ENCODE measurements around the gene MARK3. TPM values are rescaled to one million over a fixed set of nuclear protein-coding genes. Genes with fewer than 3 reads are reported as not detected.

Gene MARK3
- total and polyA plus RNA-seq, 2 of the 4 experiments (the other 2 are of a cell fraction), result 78.5 to 80.5 TPM

GRCh38 chr14:103500148-103500990, 115.2 kb downstream of the MARK3 start (continued):
- TF ChIP-seq FOS (IDR thresholded peaks at IDR 0.05; ENCODE audit: low read depth, low read length) (no peak), NFE2L2 (IDR thresholded peaks at IDR 0.05; ENCODE audit: low read depth, low read length) (no peak), POLR2A (IDR thresholded peaks at IDR 0.05; ENCODE audit: low read depth, low read length) (no peak)

GRCh38 chr14:103501041-103501870, 116.0 kb downstream of the MARK3 start:
- no peak overlapping the region for H2AK5ac ChIP-seq (ENCODE audit: low read depth, low read length)
- no TSS peak for BruUV-seq (replicated peaks)
- no peaks in the 10 kb centered on the region; the same call in 1 of the 2 replicates for H3K4me1 ChIP-seq (ENCODE audit: control insufficient read depth, insufficient read depth, low read length)
- no peak overlapping the region for H3K4me3 ChIP-seq (ENCODE audit: insufficient read depth, low read depth, low read length)
- DNase-seq, result no peak
- no peak overlapping the region for H3K27ac ChIP-seq (ENCODE audit: insufficient read depth, low read length)
- intact Hi-C loops (cut with micrococcal nuclease), result no loop called here
- H3K9me1 ChIP-seq (ENCODE audit: insufficient read depth, low read length), result peaks cover 6% of the 10 kb centered on the region; the same call in 1 of the 2 replicates
- H4K91ac ChIP-seq (ENCODE audit: insufficient read depth, low read depth, low read length), result no peak overlapping the region
- H3K9ac ChIP-seq (ENCODE audit: low read depth, low read length), result no peak overlapping the region
- H2BK15ac ChIP-seq (ENCODE audit: low read depth, low read length), result no peak overlapping the region
- no peak overlapping the region for H2AK9ac ChIP-seq (replicated peaks; ENCODE audit: low read depth, low read length, poor library complexity)
- no peak overlapping the region for H3K18ac ChIP-seq (ENCODE audit: low read depth, low read length)
- H2AFZ ChIP-seq (replicated peaks; ENCODE audit: low read length, poor library complexity), result no peak overlapping the region
- in situ Hi-C loops (cut with MboI; ENCODE audit: low sequenced_read_pairs), result no loop called here
- peaks cover 58% of the 10 kb centered on the region for H3K36me3 ChIP-seq (ENCODE audit: control insufficient read depth, insufficient read depth, low read length)
- H2BK120ac ChIP-seq (ENCODE audit: low read depth, low read length), result no peak overlapping the region
- H3K9me3 ChIP-seq (ENCODE audit: control insufficient read depth, insufficient read depth, low read length), result no peaks in the 10 kb centered on the region
- 0 out of 4 replicates have a peak overlapping the region, but pooled peaks of 1 of the 2 experiments have one; percentile 16 for H4K8ac ChIP-seq (ENCODE audit: low read depth in 2 of 2, low read length in 2 of 2)
- no peak overlapping the region for H3K4ac ChIP-seq (ENCODE audit: low read depth, low read length)
- dilution Hi-C loops (cut with HindIII; ENCODE audit: low sequenced_read_pairs, unreplicated experiment), result no loop called here
- 93% methylated on average over 5 of the region's 11 CpGs; no CpG with 5 or more reads in 1 of the 2 experiments for WGBS, 2 experiments (ENCODE audit: extremely low coverage in 2 of 2, insufficient read length in 1 of 2)
- H4K5ac ChIP-seq (ENCODE audit: low read depth, low read length), result no peak overlapping the region
- H3K14ac ChIP-seq (replicated peaks; ENCODE audit: low read depth, low read length), result no peak overlapping the region
- H2BK20ac ChIP-seq (ENCODE audit: low read depth, low read length), result no peak overlapping the region
- no peak overlapping the region for H2BK5ac ChIP-seq (ENCODE audit: low read depth, low read length, poor library complexity, severe bottlenecking)
- H3K4me2 ChIP-seq (ENCODE audit: low read depth, low read length), result no peak overlapping the region
- no peaks in the 10 kb centered on the region for H3K27me3 ChIP-seq (ENCODE audit: control insufficient read depth, insufficient read depth, low read length)
- H3K56ac ChIP-seq (ENCODE audit: extremely low read depth, insufficient read depth, low read length), result no peak overlapping the region; the same call in 1 of the 2 replicates
- ATAC-seq (ENCODE audit: low read depth), result no peak
- H3K79me1 ChIP-seq (ENCODE audit: low read depth in 1 of 2, low read length in 2 of 2), result peaks cover 34 to 60% of the 10 kb centered on the region in 2 experiments
- ChIA-PET CTCF (interaction anchor here (0.5 kb wide), 1 partner anchor 133 kb away, joined by 3 read pairs; no protein-coding TSS in a partner anchor), POLR2A (ENCODE audit: unreplicated experiment) (no interaction called here)
- H4K20me1 ChIP-seq (ENCODE audit: insufficient read depth, low read length), result peaks cover 32% of the 10 kb centered on the region
- H3K23ac ChIP-seq (ENCODE audit: low read depth, low read length), result no peak overlapping the region
- TF ChIP-seq NFE2L2 (IDR thresholded peaks at IDR 0.05; ENCODE audit: low read depth, low read length) (no peak), USF2 (IDR thresholded peaks at IDR 0.05; ENCODE audit: low read depth, low read length) (no peak), FOS (IDR thresholded peaks at IDR 0.05; ENCODE audit: low read depth, low read length) (no peak), CTCF (conservative IDR thresholded peaks at IDR 0.05; ENCODE audit: low read depth, low read length) (no peak), CEBPB (IDR thresholded peaks at IDR 0.05; ENCODE audit: low read depth, low read length) (no peak), RFX5 (IDR thresholded peaks at IDR 0.05; ENCODE audit: low read depth, low read length) (no peak), POLR2A (IDR thresholded peaks at IDR 0.05; ENCODE audit: low read depth, low read length) (no peak), BHLHE40 (IDR thresholded peaks at IDR 0.05; ENCODE audit: low read depth, low read length) (no peak), MAFK (IDR thresholded peaks at IDR 0.05; ENCODE audit: low read depth, low read length) (no peak)

All from IMR-90 (cell line).